ENCODE results near the gene NFATC1.

GRCh38 chr18:79486356-79487182, 90.8 kb downstream of the NFATC1 start:
- TF ChIP-seq ZNF274 (IDR thresholded peaks at IDR 0.05; ENCODE audit: low read depth, low read length) = no peak
- no peak for TF ChIP-seq SUZ12 (IDR thresholded peaks at IDR 0.05; ENCODE audit: extremely low read depth, insufficient read depth, insufficient read length)
- no peak for TF ChIP-seq YY1 (IDR thresholded peaks at IDR 0.05; ENCODE audit: insufficient read depth, insufficient read length)

Data from NT2/D1 (cell line).